Measurements from ENCODE around the gene POMT1.

- TF ChIP-seq REST (IDR thresholded peaks at IDR 0.05; ENCODE audit: unreplicated experiment), result no peak
- no peak for TF ChIP-seq EZH2 (IDR thresholded peaks at IDR 0.05; ENCODE audit: low read depth, unreplicated experiment)
- no peak for TF ChIP-seq POLR2AphosphoS5 (IDR thresholded peaks at IDR 0.05; ENCODE audit: low read depth)
- no peak for TF ChIP-seq CTCF (conservative IDR thresholded peaks at IDR 0.05; ENCODE audit: low read depth in 2 of 2)
- TF ChIP-seq EZH2phosphoT487 (IDR thresholded peaks at IDR 0.05; ENCODE audit: unreplicated experiment), result no peak
- TF ChIP-seq ZNF114 (CRISPR knock-in tag; IDR thresholded peaks at IDR 0.05), result no peak
Observed at GRCh38 chr9:131495785-131496184, 6.9 kb upstream of the POMT1 start.

Measured in GM23338 (cell line).